NCI-H128 (cell line): Measurements from ENCODE around the gene GTPBP10.
"Not testable (repeated sequence)": the region's sequence is repeated elsewhere in the genome, so short reads cannot be mapped to it uniquely, and the experiment has no call there.

Experiments
- DNase-seq: peaks from one replicate; lab custom pipeline; 2025; ENCODE audit not compliant: unreplicated experiment; lab: John Stamatoyannopoulos, UW

Gene GTPBP10, protein sequence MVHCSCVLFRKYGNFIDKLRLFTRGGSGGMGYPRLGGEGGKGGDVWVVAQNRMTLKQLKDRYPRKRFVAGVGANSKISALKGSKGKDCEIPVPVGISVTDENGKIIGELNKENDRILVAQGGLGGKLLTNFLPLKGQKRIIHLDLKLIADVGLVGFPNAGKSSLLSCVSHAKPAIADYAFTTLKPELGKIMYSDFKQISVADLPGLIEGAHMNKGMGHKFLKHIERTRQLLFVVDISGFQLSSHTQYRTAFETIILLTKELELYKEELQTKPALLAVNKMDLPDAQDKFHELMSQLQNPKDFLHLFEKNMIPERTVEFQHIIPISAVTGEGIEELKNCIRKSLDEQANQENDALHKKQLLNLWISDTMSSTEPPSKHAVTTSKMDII

DNA sequence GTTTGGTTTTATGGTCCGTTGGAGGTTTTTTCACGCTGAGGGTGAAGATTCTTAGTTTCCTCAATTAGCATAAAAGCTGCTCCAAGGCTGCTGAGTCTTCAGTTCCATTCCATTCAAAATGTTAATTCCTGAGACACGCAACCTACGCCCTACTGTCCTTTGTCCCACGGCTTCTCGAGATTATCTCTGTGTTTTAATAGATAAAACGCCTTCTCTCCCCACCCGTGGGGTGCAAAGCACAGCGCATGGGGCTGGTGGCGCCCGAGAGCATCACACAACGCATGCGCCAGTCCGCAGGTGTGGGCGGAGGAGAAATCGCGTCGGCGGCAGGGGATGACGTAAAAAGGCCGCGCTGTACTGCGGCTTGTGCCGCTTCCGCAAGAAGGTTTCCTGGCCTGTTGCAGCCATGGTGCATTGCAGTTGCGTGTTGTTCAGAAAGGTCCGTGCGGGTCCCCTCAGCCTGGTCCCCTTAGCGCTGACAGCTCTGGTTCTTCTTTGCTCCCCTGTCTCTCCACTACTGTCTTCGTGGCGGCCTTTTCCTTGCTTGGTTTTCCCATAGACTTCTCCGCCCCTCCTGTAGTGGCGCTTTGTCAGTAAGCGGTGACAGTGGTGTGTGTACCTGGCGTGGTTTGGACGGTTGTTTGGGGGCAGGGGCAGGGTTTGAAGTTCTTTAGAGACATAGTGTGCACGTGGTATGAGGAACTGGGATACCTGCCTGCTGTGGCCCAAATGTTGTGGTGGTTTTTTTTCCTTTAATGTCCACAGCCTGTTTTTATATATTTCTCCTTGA is at the start of gene GTPBP10:
Gene GTPBP10, plus strand, starts transcription at position 381 of the 790 bp plus-strand sequence. Its CDS starts 26 bp downstream, at position 407.
- DNase-seq: peak; percentile 85

DNA sequence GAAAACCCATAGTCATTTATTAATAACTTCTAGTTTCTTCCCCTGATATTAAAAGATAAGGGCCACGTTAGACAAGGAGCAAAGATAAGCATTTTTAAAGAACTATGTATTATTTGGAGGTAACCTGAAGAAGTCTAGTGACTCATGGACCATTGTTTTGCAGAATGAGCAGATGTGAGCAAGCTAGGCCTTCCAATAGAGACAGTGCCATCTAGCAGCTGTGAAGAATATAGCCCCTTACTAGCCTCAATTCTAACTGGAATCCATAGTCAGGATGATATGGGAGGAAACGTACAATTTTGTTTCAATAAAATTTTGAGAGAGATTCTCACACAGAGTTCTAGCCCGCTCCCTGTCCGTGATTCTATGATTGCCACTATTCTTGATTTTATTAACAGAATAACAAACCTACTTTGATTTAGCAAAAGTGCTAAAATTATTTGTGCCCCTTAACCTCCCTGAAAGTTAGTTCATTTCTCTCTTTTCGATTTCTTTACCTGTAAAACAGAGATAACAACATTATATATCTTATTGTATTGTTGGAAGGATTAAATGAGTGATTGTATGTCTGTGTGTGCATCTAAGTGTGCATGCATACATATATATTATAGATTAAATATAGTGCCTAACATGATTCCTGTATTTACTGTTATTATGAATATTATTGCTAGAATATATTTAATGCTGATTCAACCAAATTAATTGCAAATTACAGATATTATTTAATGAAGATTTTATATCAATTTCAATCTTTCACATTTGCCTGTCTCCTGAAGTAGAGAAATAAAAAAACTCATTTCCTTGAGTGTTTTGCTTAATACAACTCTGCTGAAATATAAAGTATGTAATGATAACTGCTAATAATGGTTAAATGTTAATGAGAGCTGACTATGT is 48.1 kb upstream of the GTPBP10 start:
- no peak for DNase-seq

DNA sequence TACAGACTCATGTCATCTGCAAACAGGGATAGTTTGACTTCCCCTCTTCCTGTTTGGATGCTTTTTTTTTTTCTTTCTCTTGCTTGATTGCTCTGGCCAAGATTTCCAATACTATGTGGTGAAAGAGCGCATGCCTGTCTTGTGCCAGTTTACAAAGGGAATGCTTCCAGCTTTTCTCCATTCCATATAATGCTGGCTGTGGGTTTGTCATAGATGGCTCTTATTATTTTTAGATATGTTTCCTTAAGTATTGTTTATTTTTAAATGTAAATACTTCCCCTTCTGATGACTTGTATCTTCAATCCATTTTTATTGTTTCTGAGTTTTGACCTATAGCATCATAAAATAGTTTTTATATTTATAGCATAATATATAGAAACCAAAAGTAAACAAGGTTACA is 43.3 kb upstream of the GTPBP10 start:
- no peak for DNase-seq

DNA sequence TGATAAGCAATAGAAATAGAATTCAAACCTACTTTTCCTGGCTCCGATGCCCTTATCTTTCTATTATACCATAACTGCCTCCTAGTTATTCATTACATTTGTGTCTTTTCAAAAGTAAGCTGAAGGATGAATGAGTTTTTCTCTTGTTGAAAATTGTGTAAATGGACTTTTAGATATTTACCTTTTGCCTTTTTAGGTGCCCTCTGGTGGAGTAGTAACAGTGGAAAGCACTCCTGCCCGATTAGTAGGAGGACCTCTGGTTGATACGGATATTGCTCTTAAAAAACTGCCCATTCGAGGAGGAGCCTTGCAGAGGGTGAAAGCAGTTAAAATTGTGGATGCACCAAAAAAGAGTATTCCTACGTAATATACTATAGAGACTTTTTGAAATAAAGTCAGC is 36.6 kb upstream of the GTPBP10 start:
- DNase-seq: no peak

DNA sequence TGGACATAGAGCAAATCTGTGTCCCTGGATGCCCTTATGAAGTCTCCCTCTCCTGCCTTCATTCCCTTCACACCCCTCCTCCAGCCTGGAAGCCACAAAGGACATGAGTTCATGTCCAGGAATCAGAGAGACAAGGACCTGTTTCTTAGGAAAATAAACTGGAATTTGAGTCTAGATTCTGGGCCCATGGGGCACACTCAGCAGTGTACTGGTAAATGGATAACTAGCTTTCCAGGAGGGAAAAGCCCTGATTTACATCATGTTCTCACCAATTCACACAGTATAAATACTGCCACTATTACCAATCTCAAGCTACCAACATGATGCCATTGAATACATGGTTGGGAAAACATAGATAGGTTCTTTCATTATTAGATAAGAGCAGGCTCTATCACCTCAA is 35.3 kb upstream of the GTPBP10 start:
- no peak for DNase-seq

DNA sequence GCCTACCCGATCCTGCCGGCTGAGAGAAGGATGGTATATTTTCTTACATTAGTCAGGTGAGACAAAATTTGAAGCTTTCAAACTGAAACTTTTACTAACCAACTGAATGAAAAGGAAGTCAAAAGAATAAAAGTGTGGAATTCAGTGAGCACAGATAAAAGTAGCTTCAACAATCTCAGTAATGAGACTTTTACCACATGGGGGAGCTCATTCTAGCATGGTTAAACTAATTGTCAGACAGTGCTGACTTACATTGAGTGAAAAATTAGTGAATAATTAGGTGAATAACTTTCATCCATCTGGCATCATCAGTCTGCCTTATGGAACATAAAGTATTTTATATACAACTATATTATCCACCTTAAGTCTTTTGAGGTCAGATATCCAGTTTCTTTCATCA is 33.8 kb upstream of the GTPBP10 start:
- no peak for DNase-seq

DNA sequence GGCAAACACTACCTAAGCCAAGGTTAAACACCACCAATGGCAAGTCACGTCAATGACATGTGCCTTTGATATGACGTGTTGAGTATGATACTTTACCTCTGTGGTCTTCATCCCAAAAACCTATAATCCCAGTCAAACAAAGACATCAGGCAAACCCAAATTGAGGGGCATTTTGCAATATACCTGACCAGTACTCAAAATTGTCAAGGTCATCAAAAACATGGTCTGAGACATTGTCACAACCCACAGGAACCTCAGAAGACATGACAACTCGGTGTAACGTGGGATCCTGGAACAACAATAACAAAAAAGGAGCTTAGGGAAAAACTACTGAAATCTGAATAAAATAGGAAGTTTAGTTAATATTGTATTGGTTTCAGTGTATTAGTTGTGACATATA is 32.6 kb upstream of the GTPBP10 start:
- DNase-seq: no peak

DNA sequence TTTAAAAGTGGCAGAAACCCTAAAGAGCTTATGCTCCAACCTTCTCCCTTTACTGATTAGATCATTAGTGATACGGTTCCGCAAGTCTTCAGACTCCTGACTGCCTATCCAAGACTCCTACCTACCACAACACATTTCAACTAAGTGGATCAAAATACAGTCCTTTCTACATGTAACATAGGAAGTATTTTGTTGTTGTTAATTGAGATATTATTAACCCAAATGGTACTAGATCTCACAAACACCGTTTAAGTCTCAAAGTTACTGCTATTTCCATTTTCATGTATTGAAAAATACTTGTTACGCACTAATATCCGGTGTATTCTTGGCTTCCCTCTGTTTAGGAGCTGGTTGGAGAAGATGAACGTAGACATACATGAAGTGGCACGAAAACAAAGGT is 26.5 kb upstream of the GTPBP10 start:
- DNase-seq: no peak

DNA sequence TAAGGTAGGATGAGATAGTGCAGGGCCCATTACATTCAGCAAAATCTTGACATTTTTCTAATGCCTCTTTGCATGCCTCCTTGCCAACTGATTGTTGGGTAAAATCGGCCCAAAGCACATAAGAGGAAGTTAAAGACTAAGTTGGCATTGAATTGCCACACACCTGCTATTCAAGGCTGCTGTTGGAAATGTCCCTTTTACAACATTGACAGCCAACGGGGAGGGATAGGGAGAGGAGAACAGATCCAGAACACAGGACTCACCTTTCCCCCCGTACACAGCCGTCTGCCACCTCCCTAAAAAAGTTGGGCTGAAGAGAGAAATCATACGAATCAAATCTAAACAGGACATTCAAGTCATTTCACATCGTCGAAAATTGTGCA is 26.1 kb upstream of the GTPBP10 start:
- DNase-seq: no peak

DNA sequence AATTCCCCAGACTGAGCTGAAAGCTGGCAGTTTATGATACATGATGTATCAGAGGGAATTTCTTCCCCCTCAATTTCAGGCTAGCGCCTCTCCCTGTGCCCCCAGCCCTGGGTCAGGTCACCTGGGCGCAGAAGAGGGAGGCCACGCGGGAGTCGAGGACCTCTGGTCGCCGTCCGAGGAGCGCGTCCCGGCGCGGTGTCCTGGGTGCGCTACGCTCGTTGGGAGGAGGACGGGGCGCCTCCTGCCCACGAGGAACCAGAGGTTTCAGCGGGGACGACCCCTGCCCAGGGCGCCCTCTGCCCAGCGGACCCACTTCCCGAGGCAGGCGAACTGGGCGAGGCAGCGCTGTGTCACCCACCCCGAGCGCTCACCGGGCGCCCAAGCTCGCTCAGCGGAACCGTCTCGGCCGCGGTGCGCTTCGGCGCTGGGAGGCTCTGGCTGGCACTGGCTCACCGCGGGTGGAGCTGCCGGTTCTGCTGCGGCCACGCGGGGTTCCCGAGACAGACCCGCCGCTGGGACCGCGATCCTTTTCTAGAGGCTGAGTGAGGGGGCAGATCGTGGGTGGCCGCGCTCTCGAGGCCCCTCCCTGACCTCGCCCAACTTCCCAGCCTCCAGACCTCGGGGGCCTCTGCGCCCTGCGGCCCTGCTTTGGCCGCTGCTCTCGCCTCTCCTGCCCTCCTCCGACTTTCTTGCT is 25.6 kb upstream of the GTPBP10 start, which contains the start of gene FAM237B:
Gene FAM237B, minus strand, starts transcription at position 504 of the 694 bp plus-strand sequence. CDS start 1,556 bp downstream, outside the sequence.
- no peak for DNase-seq

DNA sequence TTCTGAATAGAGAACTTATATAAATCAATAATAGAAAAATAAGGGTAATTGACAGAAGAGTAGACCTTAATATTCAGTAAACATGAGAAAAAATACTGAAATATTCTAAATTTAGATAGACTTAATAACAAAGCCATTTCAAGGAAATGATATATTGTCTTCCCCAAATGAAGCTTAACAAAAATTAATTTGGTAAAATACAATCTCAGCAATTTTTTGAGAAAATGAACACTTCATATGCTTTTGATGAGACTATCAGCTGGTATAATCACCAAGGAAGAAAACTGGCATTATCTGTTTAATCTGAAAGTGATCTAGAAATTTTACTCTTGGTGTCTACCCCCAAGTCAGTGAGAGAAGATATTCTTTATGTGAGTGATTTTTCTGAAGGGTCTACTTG is 23.7 kb upstream of the GTPBP10 start:
- DNase-seq: no peak

DNA sequence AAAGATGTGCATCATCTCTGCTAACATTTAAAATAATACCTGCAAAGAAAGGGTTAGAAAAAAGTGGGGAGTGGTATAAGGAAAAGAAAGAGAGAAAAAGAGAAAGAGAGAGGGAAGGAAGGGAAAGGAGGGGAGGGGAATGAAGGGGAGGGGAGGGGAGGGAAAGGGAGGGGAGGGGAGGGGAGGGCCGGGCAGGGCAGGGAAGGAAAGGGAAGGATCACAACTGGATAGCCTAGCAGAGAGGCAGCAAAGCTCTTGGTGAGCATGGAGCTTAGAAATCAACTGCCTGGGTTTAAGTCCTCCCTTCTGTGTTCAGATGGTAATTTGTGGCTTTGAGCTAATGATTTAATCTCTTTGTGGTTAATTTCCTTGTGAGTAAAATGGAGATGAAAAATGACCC is 20.0 kb upstream of the GTPBP10 start:
- DNase-seq: no peak

DNA sequence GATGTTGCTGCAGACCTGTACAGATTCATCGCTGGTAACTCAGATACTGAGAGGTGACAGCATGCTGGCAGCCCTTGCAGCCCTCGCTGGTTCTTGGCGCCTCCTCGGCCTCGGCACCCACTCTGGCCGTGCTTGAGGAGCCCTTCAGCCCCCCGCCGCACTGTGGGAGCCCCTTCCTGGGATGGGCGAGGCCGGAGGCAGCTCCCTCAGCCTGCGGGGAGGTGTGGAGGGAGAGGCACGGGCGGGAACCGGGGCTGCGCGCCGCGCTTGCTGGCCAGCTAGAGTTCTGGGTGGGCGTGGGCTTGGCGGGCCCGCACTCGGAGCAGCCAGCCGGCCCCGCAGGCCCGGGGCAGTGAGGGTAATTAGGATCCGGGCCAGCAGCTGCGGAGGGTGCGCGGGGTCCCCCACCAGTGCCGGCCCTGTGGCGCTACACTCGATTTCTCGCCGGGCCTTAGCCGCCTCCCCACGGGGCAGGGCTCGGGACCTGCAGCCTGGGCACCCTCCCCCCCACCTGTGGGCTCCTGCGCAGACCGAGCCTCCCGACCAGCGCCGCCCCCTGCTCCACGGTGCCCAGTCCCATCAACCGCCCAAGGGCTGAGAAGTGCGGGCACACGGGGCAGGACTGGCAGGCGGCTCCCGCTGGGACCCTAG is 12.2 kb upstream of the GTPBP10 start:
- DNase-seq: no peak

DNA sequence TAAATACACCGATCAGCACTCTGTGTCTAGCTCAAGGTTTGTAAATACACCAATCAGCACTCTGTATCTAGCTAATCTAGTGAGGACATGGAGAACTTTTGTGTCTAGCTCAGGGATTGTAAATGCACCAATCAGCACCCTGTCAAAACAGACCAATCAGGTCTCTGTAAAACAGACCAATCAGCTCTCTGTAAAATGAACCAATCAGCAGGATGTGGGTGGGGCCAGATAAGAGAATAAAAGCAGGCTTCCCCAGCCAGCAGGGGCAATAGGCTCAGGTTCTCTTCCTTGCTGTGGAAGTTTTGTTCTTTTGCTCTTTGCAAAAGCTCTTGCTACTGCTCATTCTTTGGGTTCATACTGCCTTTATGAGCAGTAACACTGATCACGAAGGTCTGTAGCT is 11.6 kb upstream of the GTPBP10 start:
- not testable (repeated sequence) for DNase-seq

DNA sequence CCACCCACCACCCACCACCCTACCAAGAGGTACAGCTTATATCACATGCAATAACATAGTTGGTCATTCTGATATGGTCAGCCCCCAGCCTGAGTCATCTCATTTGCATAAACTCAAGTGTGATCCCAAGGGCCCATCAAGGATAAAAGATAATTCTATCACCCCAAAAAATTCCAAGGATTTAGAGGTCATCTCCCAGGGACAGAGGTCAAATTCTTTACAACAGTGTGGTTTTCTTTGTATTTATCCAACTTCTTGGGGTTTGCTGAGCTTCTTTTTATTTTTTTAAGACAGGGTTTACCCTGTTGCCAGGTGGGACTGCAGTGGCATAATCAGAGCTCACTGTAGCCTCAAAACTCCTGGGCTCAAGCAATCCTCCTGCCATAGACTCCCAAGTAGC is 9.4 kb upstream of the GTPBP10 start:
- DNase-seq: no peak

DNA sequence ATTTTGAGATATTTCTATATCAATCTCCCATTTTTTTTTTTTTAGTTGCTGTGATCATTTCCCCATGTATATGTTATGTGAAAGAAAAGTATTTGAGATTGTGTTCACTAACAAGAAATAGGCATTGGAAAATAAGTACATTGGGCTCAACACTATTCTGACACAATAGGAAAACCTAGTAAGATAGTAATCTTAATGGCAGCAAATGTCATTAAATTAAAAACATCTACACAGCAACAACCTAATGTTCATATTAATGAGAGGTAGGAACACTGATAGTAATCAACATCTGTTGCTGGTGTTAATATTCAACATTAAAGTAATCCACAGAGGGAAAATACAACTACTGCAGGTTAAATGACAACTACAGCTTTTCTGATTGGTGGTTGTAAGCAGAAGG is 1.5 kb upstream of the GTPBP10 start:
- DNase-seq: no peak

DNA sequence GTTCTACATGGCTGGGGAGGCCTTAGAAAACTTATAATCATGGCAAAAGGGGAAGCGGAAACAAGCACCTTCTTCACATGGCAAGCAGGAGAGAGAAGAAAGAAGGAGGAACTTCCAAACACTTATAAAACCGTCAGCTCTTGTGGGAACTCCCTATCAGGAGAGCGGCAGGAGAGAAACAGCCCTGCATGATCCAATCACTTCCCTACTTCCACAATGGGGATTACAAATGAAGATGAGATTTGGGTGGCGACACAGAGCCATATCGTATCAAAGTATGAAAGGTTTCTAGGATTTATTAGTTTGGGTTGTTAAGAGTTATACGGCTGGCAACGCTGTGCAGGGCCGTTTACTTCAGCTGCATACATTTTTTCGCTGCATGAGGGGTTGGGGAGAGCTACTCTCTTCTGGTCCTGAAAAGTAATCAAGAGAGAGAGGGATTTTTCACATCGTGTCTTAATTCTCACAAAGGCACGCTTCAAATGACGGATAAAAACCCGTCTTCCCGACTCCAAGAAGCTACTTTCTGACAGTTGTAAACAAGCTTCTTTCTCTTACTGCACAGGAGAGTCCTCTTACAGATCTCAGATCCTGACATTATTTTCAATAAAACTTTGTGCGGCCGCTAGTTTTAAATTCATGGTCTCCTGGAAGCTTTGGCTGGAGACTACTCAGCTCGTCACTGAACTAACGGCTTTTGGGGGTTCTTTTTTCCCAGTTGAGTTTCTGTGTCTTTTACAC is 751 bp upstream of the GTPBP10 start:
- no peak for DNase-seq

DNA sequence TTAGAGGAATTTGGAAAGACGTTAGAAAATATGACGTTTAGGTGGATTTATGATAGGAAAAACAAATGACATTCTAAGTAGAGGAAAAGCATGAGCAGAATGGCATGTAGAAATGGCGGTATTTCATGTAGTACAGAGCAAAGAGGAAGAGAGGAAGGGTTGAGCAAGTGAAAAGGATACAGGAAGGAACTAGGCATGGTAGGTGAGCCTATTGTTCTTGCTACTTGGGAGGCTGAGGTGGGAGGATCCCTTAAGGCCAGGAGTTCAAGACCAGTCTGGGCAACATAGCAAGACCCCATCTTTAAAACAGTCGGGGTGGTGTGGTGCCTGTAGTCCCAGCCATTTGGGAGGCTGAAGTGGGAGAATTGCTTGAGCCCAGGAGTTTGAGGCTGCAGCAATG is 1.2 kb downstream of the GTPBP10 start:
- no peak for DNase-seq

DNA sequence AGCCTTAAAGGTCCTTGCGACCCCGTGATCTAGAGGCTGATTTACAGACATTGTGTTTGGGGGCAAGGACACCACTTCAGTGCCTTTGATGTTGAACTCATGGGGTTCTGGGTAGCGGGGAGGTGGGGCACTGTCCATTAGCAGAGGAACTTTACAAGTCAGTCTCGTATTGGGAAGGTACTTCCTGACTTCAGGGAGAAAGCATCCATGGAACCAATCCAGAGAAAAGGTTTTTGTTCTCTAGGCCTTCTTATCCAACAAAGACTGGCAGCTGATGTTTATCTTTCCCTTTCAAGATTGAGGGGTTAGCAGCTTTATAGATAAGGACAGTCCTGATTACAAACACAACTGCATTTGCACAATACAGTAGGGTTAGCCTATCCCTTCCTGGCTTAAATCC is 2.8 kb downstream of the GTPBP10 start:
- DNase-seq: no peak
